Type B pancreatic cell (in vitro differentiated cells): ENCODE measurements around the gene MFSD6. TPM values are rescaled to one million over a fixed set of nuclear protein-coding genes. Genes with fewer than 3 reads are reported as not detected.
A peak's percentile ranks its signal among the peaks of the same experiment; 100 is the strongest.

ENCODE experiments used
- DNase-seq: peaks from one replicate; pipeline ENCODE4 v3.0.0; 2021; ENCODE audit warnings: mixed read lengths; ENCODE audit not compliant: unreplicated experiment; ENCODE audit errors: extremely low spot score
- H3K27ac Mint-ChIP-seq: 2 replicates; pipeline ENCODE4 v1.8.0; 2021; ENCODE audit warnings: mild to moderate bottlenecking, mixed read lengths
- H3K27me3 Mint-ChIP-seq: 2 replicates; pipeline ENCODE4 v1.8.0; 2021; ENCODE audit warnings: mixed read lengths
- H3K36me3 Mint-ChIP-seq: 2 replicates; pipeline ENCODE4 v1.8.0; 2021; ENCODE audit warnings: mixed read lengths
- H3K4me1 Mint-ChIP-seq: one replicate; pipeline ENCODE4 v1.8.0; 2021; ENCODE audit warnings: mixed read lengths; ENCODE audit not compliant: unreplicated experiment
- H3K4me3 Mint-ChIP-seq: 2 replicates; pipeline ENCODE4 v1.8.0; 2021; ENCODE audit warnings: mild to moderate bottlenecking, mixed read lengths
- H3K9me3 Mint-ChIP-seq: 2 replicates; pipeline ENCODE4 v1.8.0; 2021; ENCODE audit warnings: mixed read lengths
- CTCF ChIP-seq: fragments of 200-600 bp; sonication (generic); conservative IDR thresholded peaks from 2 replicates; pipeline ENCODE4 v1.5.0; 2021; ENCODE audit warnings: antibody characterized with exemption, mild to moderate bottlenecking
- total RNA-seq: library from RNA; stranded (reverse); gene quantifications from 2 replicates; pipeline ENCODE4 v1.2.1, GENCODE V29; 2021; ENCODE audit warnings: low replicate concordance

Gene MFSD6
- total RNA-seq, 1 donor from 2014 or later = 15.2 TPM

- no peak for TF ChIP-seq CTCF
- H3K36me3 Mint-ChIP-seq = no peaks in the 10 kb centered on the region
- H3K4me3 Mint-ChIP-seq = peak overlapping the region; percentile 87
- H3K27ac Mint-ChIP-seq = no peak overlapping the region
- no peak for DNase-seq
- no peaks in the 10 kb centered on the region for H3K9me3 Mint-ChIP-seq
- H3K27me3 Mint-ChIP-seq = peaks cover 25% of the 10 kb centered on the region
- no peaks in the 10 kb centered on the region for H3K4me1 Mint-ChIP-seq
Observed at GRCh38 chr2:190410166-190410565, 2.0 kb downstream of the MFSD6 start.

GRCh38 chr2:190412966-190413365, 4.8 kb downstream of the MFSD6 start:
- no peaks in the 10 kb centered on the region for H3K36me3 Mint-ChIP-seq
- H3K27me3 Mint-ChIP-seq = peaks cover 25% of the 10 kb centered on the region
- no peaks in the 10 kb centered on the region for H3K9me3 Mint-ChIP-seq
- peaks cover 4% of the 10 kb centered on the region for H3K4me1 Mint-ChIP-seq
- TF ChIP-seq CTCF = no peak
- H3K27ac Mint-ChIP-seq = no peak overlapping the region
- no peak overlapping the region for H3K4me3 Mint-ChIP-seq
- DNase-seq = no peak

- H3K4me1 Mint-ChIP-seq = peaks cover 4% of the 10 kb centered on the region
- H3K36me3 Mint-ChIP-seq = no peaks in the 10 kb centered on the region
- H3K27ac Mint-ChIP-seq = no peak overlapping the region
- TF ChIP-seq CTCF = no peak
- H3K27me3 Mint-ChIP-seq = peaks cover 25% of the 10 kb centered on the region
- no peaks in the 10 kb centered on the region for H3K9me3 Mint-ChIP-seq
- no peak overlapping the region for H3K4me3 Mint-ChIP-seq
- DNase-seq = no peak
Observed at GRCh38 chr2:190413421-190413820, 5.3 kb downstream of the MFSD6 start.

GRCh38 chr2:190415251-190415650, 7.1 kb downstream of the MFSD6 start:
- Mint-ChIP-seq H3K4me1 (peaks cover 13% of the 10 kb centered on the region), H3K36me3 (no peaks in the 10 kb centered on the region), H3K27me3 (peaks cover 10% of the 10 kb centered on the region), H3K9me3 (no peaks in the 10 kb centered on the region), H3K4me3 (no peak overlapping the region), H3K27ac (no peak overlapping the region)
- DNase-seq = no peak
- TF ChIP-seq CTCF = no peak

- H3K9me3 Mint-ChIP-seq = no peaks in the 10 kb centered on the region
- H3K4me1 Mint-ChIP-seq = peaks cover 13% of the 10 kb centered on the region
- DNase-seq = no peak
- H3K4me3 Mint-ChIP-seq = no peak overlapping the region
- peaks cover 7% of the 10 kb centered on the region for H3K27me3 Mint-ChIP-seq
- H3K36me3 Mint-ChIP-seq = no peaks in the 10 kb centered on the region
- no peak for TF ChIP-seq CTCF
- H3K27ac Mint-ChIP-seq = no peak overlapping the region
Observed at GRCh38 chr2:190415794-190416775, 7.9 kb downstream of the MFSD6 start.
